NT2/D1 (cell line): ENCODE measurements around the gene KYAT1.
"Not testable (repeated sequence)": the region's sequence is repeated elsewhere in the genome, so short reads cannot be mapped to it uniquely, and the experiment has no call there.

Experiments used
- YY1 ChIP-seq: IDR thresholded peaks from 2 replicates; pipeline ENCODE4 v1.6.1; 2011; ENCODE audit not compliant: insufficient read length, insufficient read depth
- ZNF274 ChIP-seq: IDR thresholded peaks from 2 replicates; pipeline ENCODE4 v1.6.1; 2011; ENCODE audit warnings: mild to moderate bottlenecking, low read depth, low read length

GRCh38 chr9:128852646-128853045 is 29.1 kb downstream of the KYAT1 start:
- TF ChIP-seq YY1, ZNF274: not testable (repeated sequence)
